Middle frontal gyrus (tissue), 1 donor: ENCODE data around the gene TARS1.
"Not testable (repeated sequence)": the region's sequence is repeated elsewhere in the genome, so short reads cannot be mapped to it uniquely, and the experiment has no call there.

Experiments used
- DNase-seq: peaks from one replicate; pipeline ENCODE4 v3.0.0-alpha.2; 2015; ENCODE audit warnings: low spot score; ENCODE audit errors: extremely low spot score

The TARS1 gene

GRCh38 chr5:33488558-33489355 lies 48.0 kb downstream of the TARS1 start:
- DNase-seq: no peak

DNA sequence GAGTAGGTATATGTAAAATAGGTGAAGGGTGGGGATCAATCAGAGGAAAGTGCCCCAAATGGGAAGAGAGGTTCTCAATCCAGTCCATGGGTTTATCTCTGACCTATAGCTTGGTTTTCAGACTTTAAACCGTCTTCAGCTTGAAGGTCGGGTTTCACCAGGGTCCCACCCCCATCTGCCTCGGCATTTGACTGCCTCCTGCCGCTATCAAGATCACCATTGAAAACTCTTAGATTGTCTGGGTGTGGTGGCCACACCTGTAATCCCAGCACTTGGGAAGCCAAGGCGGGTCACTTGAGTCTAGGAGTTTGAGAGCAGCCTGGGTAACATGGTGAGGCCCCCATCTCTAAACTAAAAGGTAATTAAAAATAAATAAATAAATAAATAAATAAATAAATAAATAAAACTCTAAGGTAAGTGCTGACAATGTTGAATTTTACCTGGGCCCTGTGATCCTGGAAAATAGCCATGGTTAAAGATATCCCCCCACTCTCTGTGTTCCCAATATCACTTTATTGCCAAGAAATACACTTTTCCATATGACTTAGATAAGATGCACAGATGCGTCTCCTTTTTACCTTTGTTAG lies 48.8 kb downstream of the TARS1 start:
- no peak for DNase-seq

DNA sequence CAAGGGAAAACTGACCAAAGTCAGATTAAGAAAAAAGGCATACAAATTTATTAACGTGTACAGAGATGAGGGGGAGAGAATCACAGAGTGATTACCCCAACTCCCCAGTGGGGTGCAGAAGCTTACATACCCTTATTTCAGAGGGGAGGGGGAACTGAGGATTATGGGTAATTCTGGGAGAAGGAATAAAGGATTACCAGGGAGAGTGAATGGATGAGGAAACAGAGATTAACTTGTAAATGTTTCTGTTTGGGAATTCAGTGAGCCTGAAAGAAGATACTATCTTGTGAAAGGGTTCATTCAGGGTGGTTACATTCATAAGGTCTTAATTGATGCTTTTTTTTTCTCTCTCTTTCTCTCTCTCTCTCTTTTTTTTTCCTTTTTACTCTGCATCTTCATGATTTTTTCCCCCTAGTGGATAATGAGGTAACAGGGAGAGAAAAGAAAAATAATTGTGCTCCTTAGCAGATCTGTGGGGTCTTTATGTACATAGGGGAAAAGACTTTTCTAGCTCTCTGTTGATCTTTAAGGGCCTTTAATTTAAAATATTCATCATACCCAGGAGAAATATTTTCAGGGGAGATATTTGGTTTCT lies 49.4 kb downstream of the TARS1 start:
- no peak for DNase-seq

GRCh38 chr5:33491941-33492340 lies 51.2 kb downstream of the TARS1 start:
- DNase-seq: no peak

DNA sequence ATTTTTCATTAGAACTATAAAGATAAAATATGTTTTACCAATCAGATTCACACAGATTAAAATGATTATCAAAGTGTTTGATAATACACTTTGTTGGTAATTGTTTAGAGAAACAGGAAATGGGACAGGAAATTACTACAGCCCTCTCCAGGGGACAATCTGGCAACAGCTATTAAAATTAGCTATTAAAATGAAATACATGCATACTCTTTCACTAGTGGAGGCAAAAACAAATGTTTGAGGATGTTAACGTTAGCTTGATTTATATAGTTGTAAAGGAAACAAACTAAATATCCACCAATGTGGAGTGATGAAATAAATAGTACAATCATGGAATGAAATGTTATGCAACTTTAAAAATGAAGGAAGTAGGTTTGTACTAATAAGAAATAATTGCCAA lies 53.7 kb downstream of the TARS1 start:
- no peak for DNase-seq

- no peak for DNase-seq
Measured at GRCh38 chr5:33501260-33501659, 60.5 kb downstream of the TARS1 start.

- DNase-seq: no peak
Measured at GRCh38 chr5:33501899-33502298, 61.1 kb downstream of the TARS1 start.

- DNase-seq: no peak
Measured at GRCh38 chr5:33504570-33504969, 63.8 kb downstream of the TARS1 start.

DNA sequence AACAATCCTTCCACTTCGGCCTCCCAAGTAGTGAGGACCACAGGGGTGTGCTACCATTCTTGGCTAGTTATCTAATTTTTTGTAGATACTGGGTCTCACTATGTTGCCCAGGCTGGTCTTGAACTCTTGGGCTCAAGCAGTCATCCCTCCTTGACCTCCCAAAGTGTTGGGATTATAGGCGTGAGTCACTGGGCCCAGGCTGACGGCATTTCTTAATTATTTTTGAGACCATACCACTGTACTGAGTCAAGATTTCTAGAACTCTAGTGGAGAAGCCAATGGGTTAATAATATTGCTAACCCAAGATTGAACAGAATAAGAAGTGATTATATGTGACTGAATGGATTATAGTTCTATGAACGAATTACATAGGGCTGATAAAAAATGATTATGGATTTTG lies 66.7 kb downstream of the TARS1 start:
- no peak for DNase-seq

GRCh38 chr5:33509036-33509435 lies 68.3 kb downstream of the TARS1 start:
- no peak for DNase-seq

- DNase-seq: no peak
Measured at GRCh38 chr5:33513462-33514185, 72.9 kb downstream of the TARS1 start.

- not testable (repeated sequence) for DNase-seq
Measured at GRCh38 chr5:33515366-33515765, 74.6 kb downstream of the TARS1 start.

GRCh38 chr5:33516421-33516820 lies 75.7 kb downstream of the TARS1 start:
- DNase-seq: no peak
